ENCODE data around the gene TMEM175. TPM values are rescaled to one million over a fixed set of nuclear protein-coding genes. Genes with fewer than 3 reads are reported as not detected.

The TMEM175 gene
- total and polyA plus RNA-seq, 2 of the 8 experiments (the other 6 are each of a cell fraction or from before 2014, with no cell fraction given), result 4.9 to 20.7 TPM

DNA sequence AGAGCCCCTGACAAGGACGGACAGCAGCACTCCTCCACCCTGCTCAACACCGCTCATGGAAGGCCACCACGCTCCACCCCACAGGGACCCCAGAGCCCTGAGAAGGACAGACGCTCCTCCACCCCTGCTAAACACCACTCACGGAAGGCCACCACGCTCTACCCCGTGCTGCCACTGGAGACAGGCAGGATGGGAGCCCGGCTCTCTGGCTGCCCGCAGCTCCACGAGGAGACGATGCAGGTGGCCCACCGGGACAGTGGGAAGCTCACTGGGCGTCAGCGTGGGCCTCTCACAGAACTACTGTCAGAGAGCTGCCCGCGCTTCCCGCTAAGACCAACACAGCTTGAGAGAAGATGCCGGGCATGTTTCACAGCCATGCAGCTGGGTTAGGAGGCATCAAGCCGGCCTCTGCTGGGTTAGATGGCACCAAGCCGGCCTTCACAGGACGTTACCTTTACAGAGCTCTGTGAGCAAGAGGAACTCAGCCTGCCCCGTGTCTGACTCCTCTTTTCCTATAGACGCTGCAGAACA is 21.0 kb upstream of the TMEM175 start:
- Histone ChIP-seq H2BK20ac (ENCODE audit: low read length) (no peak overlapping the region), H3K9ac (replicated peaks in 1 of 4; ENCODE audit: extremely low read depth in 1 of 4, low read depth in 3 of 4, low read length in 3 of 4) (no peak overlapping the region), H3K9me3 (ENCODE audit: insufficient read depth in 2 of 2, low read depth in 1 of 2, low read length in 1 of 2) (peaks cover 0 to under 1% of the 10 kb centered on the region in 2 experiments; a peak in 1 of 4 replicates), H3K79me2 (ENCODE audit: control insufficient read depth in 1 of 2, insufficient read depth in 2 of 2, low read length in 2 of 2) (peaks cover 3 to 20% of the 10 kb centered on the region in 2 experiments), H3K56ac (replicated peaks; ENCODE audit: insufficient read length, low read depth, low read length) (no peak overlapping the region), H3K4me2 (ENCODE audit: insufficient read depth in 1 of 2, low read depth in 2 of 2, low read length in 2 of 2) (no peak overlapping the region), H3K27ac (ENCODE audit: low read depth, low read length) (no peak overlapping the region), H3K23me2 (ENCODE audit: low read depth, low read length) (no peaks in the 10 kb centered on the region), H2BK120ac (replicated peaks; ENCODE audit: low read depth, low read length) (no peak overlapping the region), H2BK15ac (ENCODE audit: low read length) (no peak overlapping the region), H2BK5ac (ENCODE audit: low read depth, low read length) (no peak overlapping the region), H3K18ac (ENCODE audit: extremely low read depth, low read length) (no peak overlapping the region), H3K23ac (ENCODE audit: insufficient read length) (no peak overlapping the region), H3K4me1 (replicated peaks in 1 of 4; ENCODE audit: control insufficient read depth in 3 of 4, insufficient read depth in 4 of 4, low read length in 3 of 4) (no peaks in the 10 kb centered on the region), H4K91ac (replicated peaks; ENCODE audit: insufficient read length, low read length) (no peak overlapping the region), H3K79me1 (ENCODE audit: low read depth, low read length) (peaks cover under 1% of the 10 kb centered on the region), H4K20me1 (replicated peaks in 1 of 2; ENCODE audit: control insufficient read depth in 1 of 2, insufficient read depth in 2 of 2, low read length in 2 of 2) (peaks cover 2 to 4% of the 10 kb centered on the region in 2 experiments), H4K8ac (ENCODE audit: extremely low read depth, insufficient read depth, low read length) (no peak overlapping the region; the same call in none of the 2 replicates), H2AK5ac (ENCODE audit: low read depth, low read length) (no peak overlapping the region), H3K27me3 (replicated peaks in 1 of 4; ENCODE audit: control insufficient read depth in 3 of 4, extremely low read depth in 1 of 4, insufficient read depth in 3 of 4, low read length in 3 of 4) (no peaks in the 10 kb centered on the region), H4K5ac (ENCODE audit: insufficient read length, low read depth, low read length) (no peak overlapping the region), H2BK12ac (ENCODE audit: low read depth, low read length) (no peak overlapping the region), H3K14ac (ENCODE audit: insufficient read length) (no peak overlapping the region), H3K4ac (replicated peaks; ENCODE audit: insufficient read length, low read depth, low read length) (no peak overlapping the region), H3K36me3 (ENCODE audit: control insufficient read depth in 2 of 4, insufficient read depth in 4 of 4, low read length in 3 of 4) (peaks cover 0 to 8% (median 3%) of the 10 kb centered on the region in 4 experiments; a peak in 3 of 8 replicates), H2AFZ (ENCODE audit: low read length) (no peak overlapping the region), H3K4me3 (ENCODE audit: extremely low read depth in 1 of 4, insufficient read depth in 2 of 4, low read depth in 3 of 4, low read length in 4 of 4) (no peak overlapping the region)
- FAIRE-seq, result no peak
- ChIA-PET POLR2A (ENCODE audit: partially characterized antibody) (no interaction called here), CTCF (ENCODE audit: partially characterized antibody) (interaction anchor here (1.0 to 1.4 kb wide), 6 partner anchors 14 to 478 kb away, joined by 3 to 4 read pairs (median 3); no protein-coding TSS in a partner anchor)
- DNase-seq (ENCODE audit: low read depth in 1 of 2, low spot score in 2 of 2), result no peak
- WGBS, 2 experiments (ENCODE audit: extremely low coverage in 1 of 2, insufficient coverage in 1 of 2, insufficient read length in 1 of 2, insufficient replicate concordance in 2 of 2, low coverage in 1 of 2, low lambda C conversion rate in 2 of 2, missing lambda C conversion rate in 1 of 2), result 96% methylated on average over 23 of the region's 23 CpGs; no CpG with 5 or more reads in 1 of the 2 experiments
- TF ChIP-seq SAP30 (IDR thresholded peaks at IDR 0.05; ENCODE audit: insufficient read depth, insufficient replicate concordance, low read length) (no peak), TBP (IDR thresholded peaks at IDR 0.05; ENCODE audit: low read depth, low read length) (no peak), TEAD4 (IDR thresholded peaks at IDR 0.05; ENCODE audit: low read depth, low read length) (no peak), GABPA (IDR thresholded peaks at IDR 0.05; ENCODE audit: borderline replicate concordance, insufficient read depth, low read length) (no peak), KDM1A (IDR thresholded peaks at IDR 0.05; ENCODE audit: borderline replicate concordance, low read length) (no peak)
